Measurements from ENCODE around the gene TMEM184A.

TMEM184A gene

GRCh38 chr7:1566687-1567048 lies 10.7 kb upstream of the TMEM184A start:
- DNase-seq = no peak

- no peak for DNase-seq
Observed at GRCh38 chr7:1564603-1565022, 8.6 kb upstream of the TMEM184A start.

GRCh38 chr7:1563981-1564602 lies 8.1 kb upstream of the TMEM184A start:
- no peak for DNase-seq

GRCh38 chr7:1562597-1563051 lies 6.6 kb upstream of the TMEM184A start:
- DNase-seq = no peak

- no peak for DNase-seq
Observed at GRCh38 chr7:1562116-1562515, 6.1 kb upstream of the TMEM184A start.

GRCh38 chr7:1561036-1561940 lies 5.3 kb upstream of the TMEM184A start:
- DNase-seq = no peak

- no peak for DNase-seq
Observed at GRCh38 chr7:1560620-1561031, 4.6 kb upstream of the TMEM184A start.

GRCh38 chr7:1559626-1560590 lies 3.9 kb upstream of the TMEM184A start:
- DNase-seq = no peak

GRCh38 chr7:1558841-1559625 lies 3.0 kb upstream of the TMEM184A start:
- DNase-seq = no peak

GRCh38 chr7:1558181-1558811 lies 2.3 kb upstream of the TMEM184A start:
- DNase-seq = no peak

GRCh38 chr7:1557771-1558170 lies 1.8 kb upstream of the TMEM184A start:
- no peak for DNase-seq

GRCh38 chr7:1557006-1557405 lies 1.0 kb upstream of the TMEM184A start:
- DNase-seq = no peak

GRCh38 chr7:1555046-1555812 lies 776 bp downstream of the TMEM184A start:
- DNase-seq = peak; percentile 77 to 82

GRCh38 chr7:1554333-1555045 lies 1.5 kb downstream of the TMEM184A start:
- DNase-seq = no peak

- no peak for DNase-seq
Observed at GRCh38 chr7:1553512-1554210, 2.3 kb downstream of the TMEM184A start.

- DNase-seq = no peak
Observed at GRCh38 chr7:1552200-1552599, 3.8 kb downstream of the TMEM184A start.

GRCh38 chr7:1550846-1551155 lies 5.2 kb downstream of the TMEM184A start:
- no peak for DNase-seq

GRCh38 chr7:1550005-1550845 lies 5.8 kb downstream of the TMEM184A start:
- no peak for DNase-seq
